CD14-positive monocyte (primary cell): ENCODE results near the gene EPYC. TPM values are rescaled to one million over a fixed set of nuclear protein-coding genes. Genes with fewer than 3 reads are reported as not detected.

Experiments used
- DNase-seq, 3 donors: peaks; one replicate each; pipeline ENCODE4 v3.0.0-alpha.2; 2011 to 2022
- H2AFZ ChIP-seq: 2 replicates; pipeline ENCODE4 v1.6.0; 2012; ENCODE audit warnings: mild to moderate bottlenecking, low read depth, low read length, inconsistent platforms; ENCODE audit not compliant: insufficient read depth, poor library complexity, severe bottlenecking
- H3K27ac ChIP-seq, 2 donors: 1 replicate in 1 of 2; 2 replicates in 1 of 2; pipeline ENCODE4 v1.5.1; 2012 to 2013; ENCODE audit warnings: low read length in 2 of 2, control low read depth in 1 of 2, inconsistent platforms in 1 of 2, low read depth in 1 of 2, mild to moderate bottlenecking in 1 of 2
- H3K27me3 ChIP-seq, 2 donors: one replicate each; pipeline versions ENCODE4 v1.6.0 to v1.6.1; 2011 to 2013; ENCODE audit warnings: low read length in 2 of 2; ENCODE audit not compliant: control insufficient read depth in 2 of 2, insufficient read depth in 2 of 2
- H3K36me3 ChIP-seq, 2 donors: replicated peaks in 1 of 2; 1 replicate in 1 of 2; 2 replicates in 1 of 2; pipeline versions ENCODE4 v1.5.1 to v1.6.1; 2012 to 2013; ENCODE audit warnings: low read length in 2 of 2, control low read depth in 1 of 2, inconsistent platforms in 1 of 2, mild to moderate bottlenecking in 1 of 2; ENCODE audit not compliant: insufficient read depth in 2 of 2, control insufficient read depth in 1 of 2
- H3K4me1 ChIP-seq, 2 donors: 1 replicate in 1 of 2; 2 replicates in 1 of 2; pipeline versions ENCODE4 v1.5.1 to v1.6.1; 2012 to 2013; ENCODE audit warnings: low read length in 2 of 2, control low read depth in 1 of 2, inconsistent platforms in 1 of 2, mild to moderate bottlenecking in 1 of 2, moderate library complexity in 1 of 2; ENCODE audit not compliant: insufficient read depth in 2 of 2, control insufficient read depth in 1 of 2
- H3K4me2 ChIP-seq: replicated peaks from 2 replicates; pipeline ENCODE3; 2012; ENCODE audit warnings: low read length, moderate library complexity, mild to moderate bottlenecking; ENCODE audit not compliant: poor library complexity, severe bottlenecking; ENCODE audit errors: extremely low read depth
- H3K4me3 ChIP-seq, 3 experiments: fragments of 200-600 bp in 1 of 3; sonication (generic) in 1 of 3; replicated peaks in 1 of 3; 1 replicate in 2 of 3; 2 replicates in 1 of 3; pipeline ENCODE4 v1.5.1; 2011 to 2013; ENCODE audit warnings: low read length in 3 of 3, mild to moderate bottlenecking in 3 of 3, control low read depth in 2 of 3, low read depth in 2 of 3, inconsistent platforms in 1 of 3, moderate library complexity in 1 of 3
- H3K79me2 ChIP-seq: 2 replicates; pipeline ENCODE4 v1.6.0; 2012; ENCODE audit warnings: mild to moderate bottlenecking, control low read depth, inconsistent platforms, low read length, moderate library complexity; ENCODE audit not compliant: insufficient read depth
- H3K9ac ChIP-seq: 2 replicates; pipeline ENCODE4 v1.6.0; 2017; ENCODE audit warnings: low read length, mild to moderate bottlenecking; ENCODE audit not compliant: insufficient read depth, poor library complexity, severe bottlenecking
- H3K9me3 ChIP-seq, 2 donors: replicated peaks in 1 of 2; 1 replicate in 1 of 2; 2 replicates in 1 of 2; pipeline versions ENCODE4 v1.5.1 to v1.6.1; 2012 to 2013; ENCODE audit warnings: low read length in 2 of 2, control low read depth in 1 of 2; ENCODE audit not compliant: control insufficient read depth in 1 of 2, insufficient read depth in 1 of 2
- H4K20me1 ChIP-seq: 2 replicates; pipeline ENCODE4 v1.6.0; 2012; ENCODE audit warnings: mild to moderate bottlenecking, low read length, control low read depth, moderate library complexity; ENCODE audit not compliant: insufficient read depth
- H3K27ac Mint-ChIP-seq, 7 donors: one replicate each; pipeline ENCODE4 v1.8.0; 2020; ENCODE audit warnings: mild to moderate bottlenecking in 7 of 7, mixed read lengths in 7 of 7, moderate library complexity in 6 of 7, inconsistent platforms in 2 of 7
- H3K27me3 Mint-ChIP-seq, 3 donors: one replicate each; pipeline ENCODE4 v1.8.0; 2021 to 2022; ENCODE audit warnings: low read depth in 3 of 3, mild to moderate bottlenecking in 3 of 3, mixed read lengths in 3 of 3, moderate library complexity in 3 of 3, inconsistent platforms in 1 of 3
- H3K36me3 Mint-ChIP-seq, 2 donors: one replicate each; pipeline ENCODE4 v1.8.0; 2020; ENCODE audit warnings: mixed read lengths in 2 of 2, inconsistent platforms in 1 of 2, mild to moderate bottlenecking in 1 of 2
- H3K4me1 Mint-ChIP-seq: one replicate; pipeline ENCODE4 v1.8.0; 2020; ENCODE audit warnings: mild to moderate bottlenecking, mixed read lengths
- H3K4me3 Mint-ChIP-seq, 2 donors: one replicate each; pipeline ENCODE4 v1.8.0; 2020; ENCODE audit warnings: mild to moderate bottlenecking in 2 of 2, mixed read lengths in 2 of 2, moderate library complexity in 1 of 2
- H3K9me3 Mint-ChIP-seq, 7 donors: one replicate each; pipeline ENCODE4 v1.8.0; 2020 to 2022; ENCODE audit warnings: mixed read lengths in 7 of 7, mild to moderate bottlenecking in 6 of 7, moderate library complexity in 6 of 7, inconsistent platforms in 2 of 7
- WGBS: methylation state at CpG from one replicate; pipeline ENCODE4 v1.1.5; 2013; ENCODE audit warnings: missing lambda C conversion rate; ENCODE audit not compliant: insufficient coverage; 5-methylcytosine and 5-hydroxymethylcytosine counted together
- intact Hi-C, 2 donors: fragments of 100-400 bp; cut with micrococcal nuclease; formaldehyde crosslinking; loops; one replicate each; pipeline versions ENCODE4 v1.15.0 to v1.15.1; 2023
- polyA plus RNA-seq, 3 donors: library from polyadenylated mRNA; depleted of rRNA in 1 of 3; unstranded in 2 of 3; stranded (reverse) in 1 of 3; fragments of 300-500 nt in 2 of 3; fragments of >200 nt in 1 of 3; fragmentation: Illumina TruSeq in 2 of 3; gene quantifications; 1 replicate in 2 of 3; 2 replicates in 1 of 3; pipeline ENCODE4 v1.2.3, GENCODE V29; 2012 to 2021
- TF ChIP-seq, protein P1 (sequence below): fragments of 200-600 bp; IDR thresholded peaks from one replicate; pipeline ENCODE4 v1.8.0; 2022; ENCODE audit warnings: antibody characterized with exemption, mild to moderate bottlenecking

EPYC gene
- polyA plus RNA-seq, 3 donors = not detected

DNA sequence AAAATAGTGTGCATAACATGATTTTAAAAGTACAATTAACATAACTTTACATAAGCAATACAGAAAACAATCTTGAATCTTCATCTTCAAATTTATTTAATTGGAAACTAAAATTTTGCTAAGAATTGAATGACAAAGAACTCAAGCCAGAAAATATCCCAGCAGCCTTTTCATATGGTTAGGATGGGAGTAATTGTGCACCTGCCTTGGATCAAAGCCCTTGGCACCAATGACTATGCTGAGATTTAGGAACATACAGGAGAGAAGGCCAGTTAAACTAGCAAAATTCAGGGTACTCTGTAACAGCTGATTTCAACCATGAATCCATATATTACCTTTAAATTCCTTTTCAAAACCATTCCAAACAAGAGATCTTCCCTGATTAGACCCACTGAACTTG is 47.3 kb upstream of the EPYC start:
- H3K4me3 Mint-ChIP-seq = no peak overlapping the region
- no peaks in the 10 kb centered on the region for H4K20me1 ChIP-seq
- H3K4me3 ChIP-seq = no peak overlapping the region
- no peaks in the 10 kb centered on the region for H3K9me3 ChIP-seq
- H3K27me3 Mint-ChIP-seq = no peaks in the 10 kb centered on the region
- H3K36me3 ChIP-seq = no peaks in the 10 kb centered on the region
- TF ChIP-seq, protein P1, sequence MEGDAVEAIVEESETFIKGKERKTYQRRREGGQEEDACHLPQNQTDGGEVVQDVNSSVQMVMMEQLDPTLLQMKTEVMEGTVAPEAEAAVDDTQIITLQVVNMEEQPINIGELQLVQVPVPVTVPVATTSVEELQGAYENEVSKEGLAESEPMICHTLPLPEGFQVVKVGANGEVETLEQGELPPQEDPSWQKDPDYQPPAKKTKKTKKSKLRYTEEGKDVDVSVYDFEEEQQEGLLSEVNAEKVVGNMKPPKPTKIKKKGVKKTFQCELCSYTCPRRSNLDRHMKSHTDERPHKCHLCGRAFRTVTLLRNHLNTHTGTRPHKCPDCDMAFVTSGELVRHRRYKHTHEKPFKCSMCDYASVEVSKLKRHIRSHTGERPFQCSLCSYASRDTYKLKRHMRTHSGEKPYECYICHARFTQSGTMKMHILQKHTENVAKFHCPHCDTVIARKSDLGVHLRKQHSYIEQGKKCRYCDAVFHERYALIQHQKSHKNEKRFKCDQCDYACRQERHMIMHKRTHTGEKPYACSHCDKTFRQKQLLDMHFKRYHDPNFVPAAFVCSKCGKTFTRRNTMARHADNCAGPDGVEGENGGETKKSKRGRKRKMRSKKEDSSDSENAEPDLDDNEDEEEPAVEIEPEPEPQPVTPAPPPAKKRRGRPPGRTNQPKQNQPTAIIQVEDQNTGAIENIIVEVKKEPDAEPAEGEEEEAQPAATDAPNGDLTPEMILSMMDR = no peak
- no peaks in the 10 kb centered on the region for H3K27me3 ChIP-seq
- H3K4me1 ChIP-seq = no peaks in the 10 kb centered on the region
- H3K36me3 Mint-ChIP-seq = no peaks in the 10 kb centered on the region
- DNase-seq = no peak
- intact Hi-C loops = no loop called here
- H3K27ac ChIP-seq = no peak overlapping the region
- H3K9me3 Mint-ChIP-seq = no peaks in the 10 kb centered on the region
- H3K79me2 ChIP-seq = no peaks in the 10 kb centered on the region
- H3K4me1 Mint-ChIP-seq = no peaks in the 10 kb centered on the region
- H3K4me2 ChIP-seq = no peak overlapping the region
- H2AFZ ChIP-seq = no peak overlapping the region
- no peak overlapping the region for H3K9ac ChIP-seq
- H3K27ac Mint-ChIP-seq = no peak overlapping the region

DNA sequence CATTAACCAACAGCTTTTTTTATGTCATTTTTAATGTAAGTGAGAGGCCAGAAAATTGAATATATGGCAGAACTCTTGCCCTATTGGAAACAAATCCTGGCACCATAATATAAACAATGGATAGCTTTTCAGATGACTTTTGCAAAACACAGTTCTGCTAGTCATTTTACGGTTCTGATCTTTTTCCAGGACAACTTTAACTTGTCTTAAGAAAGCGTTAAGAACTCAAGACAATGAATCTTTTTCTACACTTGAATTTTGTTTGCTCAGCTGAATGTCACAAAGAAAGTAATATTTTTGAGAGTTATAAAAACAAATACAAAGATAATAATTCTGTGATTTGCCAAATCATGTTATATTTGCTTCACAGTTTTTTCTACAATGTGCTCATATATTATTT is 39.8 kb upstream of the EPYC start:
- no peaks in the 10 kb centered on the region for H3K36me3 ChIP-seq
- Mint-ChIP-seq H3K27ac (no peak overlapping the region), H3K27me3 (peaks cover 0 to 2% (median 2%) of the 10 kb centered on the region in 3 donors), H3K4me1 (no peaks in the 10 kb centered on the region), H3K36me3 (no peaks in the 10 kb centered on the region), H3K9me3 (peaks cover 0 to 6% (median 0%) of the 10 kb centered on the region in 7 donors), H3K4me3 (no peak overlapping the region)
- H3K79me2 ChIP-seq = no peaks in the 10 kb centered on the region
- no peak overlapping the region for H3K27ac ChIP-seq
- H2AFZ ChIP-seq = no peak overlapping the region
- H3K9ac ChIP-seq = no peak overlapping the region
- H3K4me1 ChIP-seq = no peaks in the 10 kb centered on the region
- H3K9me3 ChIP-seq = no peaks in the 10 kb centered on the region
- H3K27me3 ChIP-seq = no peaks in the 10 kb centered on the region
- WGBS = 100% methylated on average over 1 of the region's 2 CpGs
- no peak overlapping the region for H3K4me3 ChIP-seq
- H4K20me1 ChIP-seq = no peaks in the 10 kb centered on the region
- intact Hi-C loops = no loop called here
- DNase-seq = no peak
- H3K4me2 ChIP-seq = no peak overlapping the region
- TF ChIP-seq, protein P1 = no peak
